H1 (cell line): ENCODE measurements around the gene MFRP. TPM values are rescaled to one million over a fixed set of nuclear protein-coding genes. Genes with fewer than 3 reads are reported as not detected.
A peak's percentile ranks its signal among the peaks of the same experiment; 100 is the strongest.

Experiments
- BACH1 ChIP-seq: IDR thresholded peaks from 2 replicates; pipeline ENCODE4 v1.6.1; 2012; ENCODE audit warnings: low read length, improper control_type of control experiment
- JUN ChIP-seq: IDR thresholded peaks from 2 replicates; pipeline ENCODE4 v1.6.1; 2011; ENCODE audit warnings: low read depth, mild to moderate bottlenecking, improper control_type of control experiment, low read length
- JUND ChIP-seq: IDR thresholded peaks from 2 replicates; pipeline ENCODE4 v1.6.1; 2011; ENCODE audit warnings: mild to moderate bottlenecking, improper control_type of control experiment, low read length
- PHF8 ChIP-seq: fragments of 200-600 bp; sonication (generic); conservative IDR thresholded peaks from 2 replicates; pipeline ENCODE4 v1.7.1; 2012; ENCODE audit warnings: low read depth, mild to moderate bottlenecking, inconsistent platforms, low read length, moderate library complexity
- POLR2AphosphoS5 ChIP-seq: IDR thresholded peaks from 2 replicates; pipeline ENCODE4 v1.6.1; 2011; ENCODE audit warnings: low read depth, low read length
- POU5F1 ChIP-seq: IDR thresholded peaks from 2 replicates; pipeline ENCODE4 v1.6.1; 2011; ENCODE audit warnings: low read depth, mild to moderate bottlenecking, low read length, moderate library complexity
- RAD21 ChIP-seq, 2 experiments: IDR thresholded peaks in 1 of 2; conservative IDR thresholded peaks in 1 of 2; 2 replicates each; pipeline ENCODE4 v1.6.1; 2011; ENCODE audit warnings: low read depth in 2 of 2, low read length in 2 of 2, improper control_type of control experiment in 1 of 2, inconsistent platforms in 1 of 2, mild to moderate bottlenecking in 1 of 2, moderate library complexity in 1 of 2
- RXRA ChIP-seq: IDR thresholded peaks from 2 replicates; pipeline ENCODE4 v1.6.1; 2011; ENCODE audit warnings: low read depth, mild to moderate bottlenecking, low read length, moderate library complexity; ENCODE audit not compliant: insufficient read depth
- SAP30 ChIP-seq: fragments of 300-600 bp; sonication (generic); IDR thresholded peaks from 2 replicates; pipeline ENCODE4 v1.7.1; 2012; ENCODE audit warnings: low read length, moderate library complexity, mild to moderate bottlenecking, inconsistent platforms; ENCODE audit not compliant: insufficient read depth, insufficient replicate concordance
- SIX5 ChIP-seq: IDR thresholded peaks from 2 replicates; pipeline ENCODE4 v1.6.1; 2011; ENCODE audit warnings: mild to moderate bottlenecking, low read depth, low read length
- SP2 ChIP-seq: IDR thresholded peaks from 2 replicates; pipeline ENCODE4 v1.6.1; 2012; ENCODE audit warnings: mild to moderate bottlenecking, low read length, inconsistent platforms
- SUZ12 ChIP-seq: fragments of 200-600 bp; sonication (generic); IDR thresholded peaks from 2 replicates; pipeline ENCODE4 v1.6.1; 2012; ENCODE audit warnings: mild to moderate bottlenecking, inconsistent platforms, low read length, moderate library complexity, mixed read lengths
- TBP ChIP-seq: IDR thresholded peaks from 2 replicates; pipeline ENCODE4 v1.6.1; 2011; ENCODE audit warnings: low read depth, low read length, improper control_type of control experiment
- YY1 ChIP-seq: IDR thresholded peaks from 2 replicates; pipeline ENCODE4 v1.6.1; 2011; ENCODE audit warnings: low read depth, mild to moderate bottlenecking, low read length
- ZNF274 ChIP-seq: IDR thresholded peaks from 2 replicates; pipeline ENCODE4 v1.7.0; 2012; ENCODE audit warnings: low read length, borderline replicate concordance; ENCODE audit errors: extremely low read depth
- polyA plus RNA-seq, 7 experiments: library from polyadenylated mRNA; depleted of rRNA in 3 of 7; stranded (reverse) in 5 of 7; unstranded in 2 of 7; fragments of >200 nt in 5 of 7; fragments of 200-250 nt in 2 of 7; gene quantifications; 1 replicate in 5 of 7; 2 replicates in 1 of 7; 4 replicates in 1 of 7; pipeline versions ENCODE4 v1.2.1 to v1.2.3, GENCODE V29; 2011 to 2013; ENCODE audit warnings: missing spikeins in 2 of 7, mixed read lengths in 2 of 7
- total RNA-seq: library from RNA; stranded (reverse); fragmentation: NEBNext Ultra II Directional; extraction: Animal tissue kit (Norgen Biotek cat#: 25700); gene quantifications from 2 replicates; pipeline ENCODE4 v1.2.1, GENCODE V29; 2021

MFRP gene
- total and polyA plus RNA-seq, 2 of the 8 experiments (the other 6 are each of a cell fraction or from before 2014, with no cell fraction given) = 0.02 TPM; not detected in 1

GRCh38 chr11:119316016-119316728, 30.3 kb downstream of the MFRP start (continued):
- TF ChIP-seq POU5F1 = no peak
- peak; percentile 34 for TF ChIP-seq SAP30
- no peak for TF ChIP-seq YY1
- no peak for TF ChIP-seq JUN
- peak; percentile 74 for TF ChIP-seq SUZ12
- no peak for TF ChIP-seq ZNF274
- TF ChIP-seq SP2 = no peak
- no peak for TF ChIP-seq RXRA
- no peak for TF ChIP-seq RAD21 (IDR thresholded peaks at IDR 0.05 in 1 of 2, conservative IDR thresholded peaks at IDR 0.05 in 1 of 2; ENCODE audit: low read depth in 2 of 2, low read length in 2 of 2)
- no peak for TF ChIP-seq TBP
- TF ChIP-seq JUND = no peak
- TF ChIP-seq PHF8 = no peak
- no peak for TF ChIP-seq POLR2AphosphoS5
- TF ChIP-seq SIX5 = no peak
- TF ChIP-seq BACH1 = no peak
- TF ChIP-seq, all 59 proteins: peak for 3
